HepG2 (cell line): ENCODE data around the gene NFATC4. TPM values are rescaled to one million over a fixed set of nuclear protein-coding genes. Genes with fewer than 3 reads are reported as not detected.

Experiments used
- NFIB ChIP-seq: sonication (generic); formaldehyde crosslinking; IDR thresholded peaks from 2 replicates; pipeline ENCODE4 v1.9.0; 2021; ENCODE audit warnings: missing genetic modification reagents, mild to moderate bottlenecking, borderline replicate concordance
- NFKBIZ ChIP-seq: IDR thresholded peaks from 2 replicates; pipeline ENCODE4 v1.6.1; 2018; ENCODE audit warnings: missing genetic modification reagents, missing compliant biosample characterization
- PCBP1 ChIP-seq: fragments of 200-400 bp; formaldehyde crosslinking; IDR thresholded peaks from 2 replicates; pipeline ENCODE4 v1.6.1; 2017; ENCODE audit warnings: mild to moderate bottlenecking, low read depth, low read length, borderline replicate concordance
- PHF20 ChIP-seq: sonication (generic); formaldehyde crosslinking; IDR thresholded peaks from 2 replicates; pipeline ENCODE4 v1.5.0; 2020; ENCODE audit warnings: mild to moderate bottlenecking, missing genetic modification reagents
- PTBP1 ChIP-seq: fragments of 200-400 bp; formaldehyde crosslinking; IDR thresholded peaks from 2 replicates; pipeline ENCODE4 v1.6.1; 2018; ENCODE audit warnings: low read length, low read depth; ENCODE audit not compliant: poor library complexity, severe bottlenecking
- RFX1 ChIP-seq: fragments of 450-650 bp; IDR thresholded peaks from 2 replicates; pipeline ENCODE4 v1.6.1; 2017
- SMAD1 ChIP-seq: sonication (generic); formaldehyde crosslinking; IDR thresholded peaks from 2 replicates; pipeline ENCODE4 v1.4.0; 2020; ENCODE audit warnings: missing genetic modification reagents, low read depth, mild to moderate bottlenecking, borderline replicate concordance
- SRSF9 ChIP-seq: fragments of 200-400 bp; formaldehyde crosslinking; IDR thresholded peaks from 2 replicates; pipeline ENCODE4 v1.6.1; 2018; ENCODE audit warnings: borderline replicate concordance, mild to moderate bottlenecking, low read depth, low read length; ENCODE audit not compliant: insufficient read depth, poor library complexity, severe bottlenecking
- THAP11 ChIP-seq: IDR thresholded peaks from 2 replicates; pipeline ENCODE4 v1.6.1; 2016; ENCODE audit warnings: missing biosample characterization, missing genetic modification reagents
- TRAFD1 ChIP-seq: sonication (generic); formaldehyde crosslinking; IDR thresholded peaks from 2 replicates; pipeline ENCODE4 v1.5.1; 2020; ENCODE audit warnings: missing genetic modification reagents, mild to moderate bottlenecking, borderline replicate concordance
- ZNF713 ChIP-seq: sonication (generic); formaldehyde crosslinking; IDR thresholded peaks from 2 replicates; pipeline ENCODE4 v1.4.0; 2020; ENCODE audit warnings: mild to moderate bottlenecking, missing genetic modification reagents
- ZNF839 ChIP-seq: sonication (generic); formaldehyde crosslinking; IDR thresholded peaks from 2 replicates; pipeline ENCODE4 v1.4.0; 2020; ENCODE audit warnings: missing genetic modification reagents, mild to moderate bottlenecking, borderline replicate concordance
- ZXDC ChIP-seq: sonication (generic); formaldehyde crosslinking; IDR thresholded peaks from 2 replicates; pipeline ENCODE4 v1.5.0; 2020; ENCODE audit warnings: mild to moderate bottlenecking, missing genetic modification reagents
- polyA plus RNA-seq, 8 experiments: library from polyadenylated mRNA; depleted of rRNA in 3 of 8; stranded (reverse) in 7 of 8; unstranded in 1 of 8; fragments of >200 nt; fragmentation: Illumina TruSeq in 4 of 8; extraction: Trizol in 4 of 8; gene quantifications; 2 replicates each; pipeline versions ENCODE4 v1.2.1 to v1.2.3, GENCODE V29; 2011 to 2016; ENCODE audit warnings: low read depth in 4 of 8, missing spikeins in 1 of 8, mixed read lengths in 1 of 8; ENCODE audit not compliant: insufficient read depth in 1 of 8
- total RNA-seq, 5 experiments: library from RNA; depleted of rRNA; stranded (reverse); fragments of >200 nt; fragmentation: Illumina TruSeq; extraction: Trizol; gene quantifications; 2 replicates each; pipeline ENCODE4 v1.2.3, GENCODE V29; 2016; ENCODE audit warnings: low read depth in 1 of 5
- TF ChIP-seq, protein P1 (sequence below): sonication (generic); formaldehyde crosslinking; conservative IDR thresholded peaks from 2 replicates; pipeline ENCODE4 v1.8.0; 2022; ENCODE audit warnings: missing genetic modification reagents
- TF ChIP-seq, protein P2 (sequence below): sonication (generic); formaldehyde crosslinking; IDR thresholded peaks from 2 replicates; pipeline ENCODE4 v1.5.0; 2020; ENCODE audit warnings: mild to moderate bottlenecking, missing genetic modification reagents, borderline replicate concordance
- TF ChIP-seq, protein P3 (sequence below): sonication (generic); formaldehyde crosslinking; IDR thresholded peaks from 2 replicates; pipeline ENCODE4 v1.9.0; 2022; ENCODE audit warnings: low read depth, missing genetic modification reagents
- TF ChIP-seq, protein P4 (sequence below): fragments of 450-650 bp; IDR thresholded peaks from 2 replicates; pipeline ENCODE4 v1.6.1; 2016

NFATC4 gene
- total and polyA plus RNA-seq, 2 of the 13 experiments (the other 11 are each of a cell fraction or from before 2014, with no cell fraction given), result 0.04 to 0.15 TPM

DNA sequence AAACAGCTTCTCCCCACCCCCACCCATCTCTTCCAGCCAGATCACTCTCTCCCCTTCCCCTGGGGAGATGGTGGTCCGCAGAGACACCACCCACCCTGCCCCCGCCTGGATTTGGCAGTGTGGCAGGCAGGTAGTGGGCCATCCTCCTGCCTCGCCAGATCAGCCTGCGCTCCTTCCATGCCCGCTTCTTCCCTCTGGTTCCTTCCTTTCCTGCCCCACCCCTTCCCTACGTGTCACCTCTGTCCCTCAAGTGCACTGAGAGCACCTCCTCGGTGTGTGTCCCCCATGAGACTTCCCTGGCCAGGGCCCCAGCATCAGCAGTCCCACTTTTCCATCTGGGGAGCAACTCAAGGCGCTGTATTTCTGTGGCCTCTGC lies 31.5 kb downstream of the NFATC4 start (continued):
- TF ChIP-seq PCBP1 (no peak; the same call in 1 of the 2 replicates), RFX1 (no peak), ZNF839 (CRISPR knock-in tag) (0 out of 2 replicates have a peak, but pooled peaks have one; percentile 53), ZXDC (0 out of 2 replicates have a peak, but pooled peaks have one; percentile 8), ZNF713 (0 out of 2 replicates have a peak, but pooled peaks have one; percentile 25), PHF20 (0 out of 2 replicates have a peak, but pooled peaks have one; percentile 7), SMAD1 (CRISPR knock-in tag) (peak; percentile 10; the same call in 1 of the 2 replicates), TRAFD1 (no peak), NFIB (CRISPR knock-in tag) (no peak), THAP11 (CRISPR knock-in tag) (no peak), SRSF9 (no peak), PTBP1 (peak; percentile 7), NFKBIZ (CRISPR knock-in tag) (no peak)
- TF ChIP-seq, protein P1, sequence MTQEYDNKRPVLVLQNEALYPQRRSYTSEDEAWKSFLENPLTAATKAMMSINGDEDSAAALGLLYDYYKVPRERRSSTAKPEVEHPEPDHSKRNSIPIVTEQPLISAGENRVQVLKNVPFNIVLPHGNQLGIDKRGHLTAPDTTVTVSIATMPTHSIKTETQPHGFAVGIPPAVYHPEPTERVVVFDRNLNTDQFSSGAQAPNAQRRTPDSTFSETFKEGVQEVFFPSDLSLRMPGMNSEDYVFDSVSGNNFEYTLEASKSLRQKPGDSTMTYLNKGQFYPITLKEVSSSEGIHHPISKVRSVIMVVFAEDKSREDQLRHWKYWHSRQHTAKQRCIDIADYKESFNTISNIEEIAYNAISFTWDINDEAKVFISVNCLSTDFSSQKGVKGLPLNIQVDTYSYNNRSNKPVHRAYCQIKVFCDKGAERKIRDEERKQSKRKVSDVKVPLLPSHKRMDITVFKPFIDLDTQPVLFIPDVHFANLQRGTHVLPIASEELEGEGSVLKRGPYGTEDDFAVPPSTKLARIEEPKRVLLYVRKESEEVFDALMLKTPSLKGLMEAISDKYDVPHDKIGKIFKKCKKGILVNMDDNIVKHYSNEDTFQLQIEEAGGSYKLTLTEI, result no peak
- TF ChIP-seq, protein P2, sequence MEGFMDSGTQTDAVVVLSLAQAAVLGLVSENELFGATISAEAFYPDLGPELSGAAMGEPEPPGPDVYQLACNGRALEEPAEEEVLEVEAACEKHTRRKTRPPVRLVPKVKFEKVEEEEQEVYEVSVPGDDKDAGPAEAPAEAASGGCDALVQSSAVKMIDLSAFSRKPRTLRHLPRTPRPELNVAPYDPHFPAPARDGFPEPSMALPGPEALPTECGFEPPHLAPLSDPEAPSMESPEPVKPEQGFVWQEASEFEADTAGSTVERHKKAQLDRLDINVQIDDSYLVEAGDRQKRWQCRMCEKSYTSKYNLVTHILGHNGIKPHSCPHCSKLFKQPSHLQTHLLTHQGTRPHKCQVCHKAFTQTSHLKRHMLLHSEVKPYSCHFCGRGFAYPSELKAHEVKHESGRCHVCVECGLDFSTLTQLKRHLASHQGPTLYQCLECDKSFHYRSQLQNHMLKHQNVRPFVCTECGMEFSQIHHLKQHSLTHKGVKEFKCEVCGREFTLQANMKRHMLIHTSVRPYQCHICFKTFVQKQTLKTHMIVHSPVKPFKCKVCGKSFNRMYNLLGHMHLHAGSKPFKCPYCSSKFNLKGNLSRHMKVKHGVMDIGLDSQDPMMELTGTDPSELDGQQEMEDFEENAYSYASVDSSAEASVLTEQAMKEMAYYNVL (CRISPR knock-in tag), result peak; percentile 20; the same call in 1 of the 2 replicates
- TF ChIP-seq, protein P3, sequence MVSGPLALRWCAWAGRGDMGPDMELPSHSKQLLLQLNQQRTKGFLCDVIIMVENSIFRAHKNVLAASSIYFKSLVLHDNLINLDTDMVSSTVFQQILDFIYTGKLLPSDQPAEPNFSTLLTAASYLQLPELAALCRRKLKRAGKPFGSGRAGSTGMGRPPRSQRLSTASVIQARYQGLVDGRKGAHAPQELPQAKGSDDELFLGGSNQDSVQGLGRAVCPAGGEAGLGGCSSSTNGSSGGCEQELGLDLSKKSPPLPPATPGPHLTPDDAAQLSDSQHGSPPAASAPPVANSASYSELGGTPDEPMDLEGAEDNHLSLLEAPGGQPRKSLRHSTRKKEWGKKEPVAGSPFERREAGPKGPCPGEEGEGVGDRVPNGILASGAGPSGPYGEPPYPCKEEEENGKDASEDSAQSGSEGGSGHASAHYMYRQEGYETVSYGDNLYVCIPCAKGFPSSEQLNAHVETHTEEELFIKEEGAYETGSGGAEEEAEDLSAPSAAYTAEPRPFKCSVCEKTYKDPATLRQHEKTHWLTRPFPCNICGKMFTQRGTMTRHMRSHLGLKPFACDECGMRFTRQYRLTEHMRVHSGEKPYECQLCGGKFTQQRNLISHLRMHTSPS (CRISPR knock-in tag), result no peak
- TF ChIP-seq, protein P4, sequence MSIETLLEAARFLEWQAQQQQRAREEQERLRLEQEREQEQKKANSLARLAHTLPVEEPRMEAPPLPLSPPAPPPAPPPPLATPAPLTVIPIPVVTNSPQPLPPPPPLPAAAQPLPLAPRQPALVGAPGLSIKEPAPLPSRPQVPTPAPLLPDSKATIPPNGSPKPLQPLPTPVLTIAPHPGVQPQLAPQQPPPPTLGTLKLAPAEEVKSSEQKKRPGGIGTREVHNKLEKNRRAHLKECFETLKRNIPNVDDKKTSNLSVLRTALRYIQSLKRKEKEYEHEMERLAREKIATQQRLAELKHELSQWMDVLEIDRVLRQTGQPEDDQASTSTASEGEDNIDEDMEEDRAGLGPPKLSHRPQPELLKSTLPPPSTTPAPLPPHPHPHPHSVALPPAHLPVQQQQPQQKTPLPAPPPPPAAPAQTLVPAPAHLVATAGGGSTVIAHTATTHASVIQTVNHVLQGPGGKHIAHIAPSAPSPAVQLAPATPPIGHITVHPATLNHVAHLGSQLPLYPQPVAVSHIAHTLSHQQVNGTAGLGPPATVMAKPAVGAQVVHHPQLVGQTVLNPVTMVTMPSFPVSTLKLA, result no peak
